Immature natural killer cell (primary cell): Measurements from ENCODE around the gene RBM28. TPM values are rescaled to one million over a fixed set of nuclear protein-coding genes. Genes with fewer than 3 reads are reported as not detected.

Experiments
- DNase-seq, 3 donors: peaks; one replicate each; pipeline ENCODE4 v3.0.0; 2022; ENCODE audit warnings: mixed read lengths in 1 of 3
- H3K27ac Mint-ChIP-seq, 6 donors: one replicate each; pipeline ENCODE4 v1.8.0; 2020; ENCODE audit warnings: mixed read lengths in 6 of 6, mild to moderate bottlenecking in 5 of 6, inconsistent platforms in 4 of 6, moderate library complexity in 3 of 6
- H3K27me3 Mint-ChIP-seq, 3 donors: one replicate each; pipeline ENCODE4 v1.8.0; 2020 to 2021; ENCODE audit warnings: low read depth in 3 of 3, mild to moderate bottlenecking in 3 of 3, mixed read lengths in 3 of 3, moderate library complexity in 3 of 3, inconsistent platforms in 1 of 3
- H3K36me3 Mint-ChIP-seq, 3 donors: one replicate each; pipeline ENCODE4 v1.8.0; 2020; ENCODE audit warnings: mixed read lengths in 3 of 3, inconsistent platforms in 2 of 3, mild to moderate bottlenecking in 2 of 3
- H3K4me1 Mint-ChIP-seq, 2 donors: one replicate each; pipeline ENCODE4 v1.8.0; 2020; ENCODE audit warnings: inconsistent platforms in 2 of 2, mild to moderate bottlenecking in 2 of 2, mixed read lengths in 2 of 2, moderate library complexity in 1 of 2
- H3K4me3 Mint-ChIP-seq, 5 donors: one replicate each; pipeline ENCODE4 v1.8.0; 2020; ENCODE audit warnings: mild to moderate bottlenecking in 5 of 5, mixed read lengths in 5 of 5, inconsistent platforms in 3 of 5, moderate library complexity in 3 of 5
- H3K9me3 Mint-ChIP-seq, 6 donors: one replicate each; pipeline ENCODE4 v1.8.0; 2020; ENCODE audit warnings: mild to moderate bottlenecking in 6 of 6, mixed read lengths in 6 of 6, inconsistent platforms in 4 of 6, moderate library complexity in 3 of 6
- polyA plus RNA-seq, 3 donors: library from polyadenylated mRNA; unstranded; fragments of 300-500 nt; fragmentation: Illumina TruSeq; gene quantifications; one replicate each; pipeline ENCODE4 v1.2.3, GENCODE V29; 2021

RBM28 gene
- polyA plus RNA-seq, 3 donors from 2014 or later: 3.0 to 14.1 (median 7.5) TPM

GRCh38 chr7:128351296-128352152 is 7.8 kb upstream of the RBM28 start:
- Mint-ChIP-seq H3K36me3 (peaks cover 0 to 5% (median 0%) of the 10 kb centered on the region in 3 donors), H3K4me3 (peak overlapping the region in 3 of 5 donors; percentile 38 to 67 (median 55)), H3K9me3 (peaks cover 0 to 3% (median 0%) of the 10 kb centered on the region in 6 donors), H3K4me1 (peaks cover 3 to 5% of the 10 kb centered on the region in 2 donors), H3K27me3 (peaks cover 2 to 20% (median 17%) of the 10 kb centered on the region in 3 donors), H3K27ac (no peak overlapping the region)
- DNase-seq: peak in 1 of 3 donors; percentile 12

GRCh38 chr7:128350708-128351295 is 7.1 kb upstream of the RBM28 start:
- Mint-ChIP-seq H3K4me3 (peak overlapping the region in 4 of 5 donors; percentile 18 to 67 (median 50)), H3K4me1 (peaks cover 3 to 5% of the 10 kb centered on the region in 2 donors), H3K27ac (no peak overlapping the region), H3K36me3 (peaks cover 0 to 5% (median 0%) of the 10 kb centered on the region in 3 donors), H3K27me3 (peaks cover 4 to 20% (median 17%) of the 10 kb centered on the region in 3 donors), H3K9me3 (peaks cover 0 to 3% (median 0%) of the 10 kb centered on the region in 6 donors)
- no peak for DNase-seq

DNA sequence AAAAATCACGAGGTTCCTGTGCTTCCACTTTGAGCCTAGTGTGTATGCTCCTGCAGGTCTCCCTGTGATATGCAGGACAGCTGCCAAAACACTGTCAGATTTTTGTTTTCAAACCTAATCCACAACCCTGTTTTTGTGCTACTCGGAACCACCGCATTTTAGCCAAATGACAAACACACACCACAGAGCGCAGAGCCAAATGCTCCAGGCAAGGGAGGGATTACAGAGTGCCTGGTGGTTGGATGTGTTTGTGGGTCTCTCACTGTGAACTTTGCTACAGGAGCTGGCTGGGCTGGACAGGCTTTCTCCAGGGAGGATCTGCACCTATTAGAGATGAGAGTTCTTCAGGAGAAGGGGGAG is 5.7 kb upstream of the RBM28 start:
- DNase-seq: no peak
- no peak overlapping the region for H3K27ac Mint-ChIP-seq
- H3K4me1 Mint-ChIP-seq: peaks cover 3 to 5% of the 10 kb centered on the region in 2 donors
- H3K27me3 Mint-ChIP-seq: peaks cover 6 to 20% (median 16%) of the 10 kb centered on the region in 3 donors
- peaks cover 0 to 3% (median 0%) of the 10 kb centered on the region in 6 donors for H3K9me3 Mint-ChIP-seq
- peaks cover 0 to 5% (median 0%) of the 10 kb centered on the region in 3 donors for H3K36me3 Mint-ChIP-seq
- peak overlapping the region in 2 of 5 donors; percentile 20 to 27 for H3K4me3 Mint-ChIP-seq

DNA sequence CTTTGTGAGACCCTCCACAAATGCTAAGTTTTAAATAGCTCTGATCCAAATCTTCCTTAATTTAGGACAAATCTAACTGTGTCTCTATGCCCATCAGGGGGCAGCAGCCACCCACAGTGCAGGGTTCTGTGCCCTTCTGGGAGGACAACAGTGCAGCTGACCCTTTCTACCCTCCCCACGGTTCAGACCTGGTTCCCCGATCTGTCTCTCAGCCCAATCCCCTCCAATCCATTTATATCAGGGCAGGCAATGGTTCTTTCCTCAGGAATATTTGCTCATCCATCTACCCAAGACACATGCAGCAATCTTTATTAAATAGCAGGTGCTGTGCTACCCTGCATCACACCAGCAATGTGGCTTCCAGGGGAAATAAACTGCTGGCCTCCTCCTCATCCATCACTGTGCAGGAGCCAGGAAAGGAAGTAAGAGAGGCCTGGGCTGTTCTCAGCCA is 4.0 kb upstream of the RBM28 start:
- DNase-seq: no peak
- Mint-ChIP-seq H3K9me3 (peaks cover 0 to 1% (median 0%) of the 10 kb centered on the region in 6 donors), H3K27ac (no peak overlapping the region), H3K27me3 (peaks cover 6 to 13% (median 9%) of the 10 kb centered on the region in 3 donors), H3K4me3 (no peak overlapping the region), H3K36me3 (no peaks in the 10 kb centered on the region), H3K4me1 (peaks cover 15 to 17% of the 10 kb centered on the region in 2 donors)

DNA sequence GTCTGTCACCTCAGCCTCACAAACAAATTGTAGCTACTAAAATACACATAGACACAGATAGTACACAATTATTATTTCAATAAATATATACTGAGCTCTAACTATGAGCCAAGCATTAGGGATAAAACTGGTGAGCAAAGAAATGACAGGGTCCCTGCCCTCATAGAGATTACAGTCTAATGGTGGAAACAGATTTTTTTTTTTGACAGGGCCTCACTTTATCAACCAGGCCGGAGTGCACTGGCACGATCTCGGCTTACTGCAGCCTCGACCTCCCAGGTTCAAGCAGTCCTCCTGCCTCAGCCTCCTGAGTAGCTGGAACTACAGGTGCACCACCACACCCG is 695 bp upstream of the RBM28 start:
- Mint-ChIP-seq H3K4me1 (peaks cover 33 to 49% of the 10 kb centered on the region in 2 donors), H3K27ac (no peak overlapping the region), H3K9me3 (peaks cover 0 to 1% (median 0%) of the 10 kb centered on the region in 6 donors), H3K36me3 (peaks cover 0 to 6% (median 4%) of the 10 kb centered on the region in 3 donors), H3K27me3 (peaks cover 4 to 9% (median 6%) of the 10 kb centered on the region in 3 donors), H3K4me3 (peak overlapping the region; percentile 95 to 98 (median 96))
- DNase-seq: no peak

DNA sequence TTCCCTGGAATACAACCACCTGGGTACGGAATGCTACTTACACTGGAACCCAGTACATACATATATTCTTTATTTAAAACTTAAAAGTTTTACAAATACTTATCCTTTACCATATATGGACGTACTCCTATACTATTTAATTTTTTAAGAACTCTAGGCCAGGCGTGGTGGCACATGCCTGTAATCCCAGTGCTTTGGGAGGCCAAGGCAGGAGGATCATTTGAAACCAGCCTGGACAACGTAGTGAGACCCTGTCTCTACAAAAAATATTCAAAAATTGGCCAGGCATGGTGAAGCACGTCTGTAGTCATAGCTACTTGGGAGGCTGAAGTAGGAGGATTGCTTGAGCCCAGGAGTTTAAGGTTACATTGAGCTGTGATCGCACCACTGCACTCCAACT is 2.0 kb downstream of the RBM28 start:
- peak overlapping the region; percentile 23 to 98 (median 96) for H3K4me3 Mint-ChIP-seq
- peaks cover 9 to 28% (median 24%) of the 10 kb centered on the region in 3 donors for H3K36me3 Mint-ChIP-seq
- no peaks in the 10 kb centered on the region for H3K9me3 Mint-ChIP-seq
- no peak overlapping the region for H3K27ac Mint-ChIP-seq
- DNase-seq: no peak
- peaks cover 1 to 4% (median 3%) of the 10 kb centered on the region in 3 donors for H3K27me3 Mint-ChIP-seq
- peaks cover 33 to 50% of the 10 kb centered on the region in 2 donors for H3K4me1 Mint-ChIP-seq

- Mint-ChIP-seq H3K4me3 (no peak overlapping the region), H3K4me1 (peaks cover 6 to 14% of the 10 kb centered on the region in 2 donors), H3K9me3 (no peaks in the 10 kb centered on the region), H3K27ac (no peak overlapping the region), H3K36me3 (peaks cover 27 to 78% (median 53%) of the 10 kb centered on the region in 3 donors), H3K27me3 (no peaks in the 10 kb centered on the region)
- DNase-seq: no peak
Measured at GRCh38 chr7:128335730-128336129, 8.0 kb downstream of the RBM28 start.

DNA sequence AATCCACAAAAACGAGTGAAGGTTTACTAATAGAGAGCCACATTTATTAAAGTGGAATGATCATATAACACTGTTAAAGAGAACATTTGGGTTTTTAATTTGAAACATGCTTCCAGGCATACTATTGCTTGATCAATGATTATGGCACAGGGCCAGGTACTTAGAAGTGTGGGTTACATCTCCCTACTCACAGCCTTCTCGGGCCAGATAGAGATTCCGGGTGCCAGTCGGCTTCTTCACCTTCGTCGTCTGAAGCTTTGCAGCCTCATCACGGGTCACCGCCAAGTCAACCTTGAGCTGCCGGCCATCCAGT is 19.4 kb downstream of the RBM28 start:
- DNase-seq: no peak
- Mint-ChIP-seq H3K9me3 (no peaks in the 10 kb centered on the region), H3K27ac (no peak overlapping the region), H3K36me3 (peaks cover 17 to 50% (median 26%) of the 10 kb centered on the region in 3 donors), H3K4me1 (peaks cover 34 to 40% of the 10 kb centered on the region in 2 donors), H3K27me3 (peaks cover 5 to 8% (median 7%) of the 10 kb centered on the region in 3 donors), H3K4me3 (no peak overlapping the region)

DNA sequence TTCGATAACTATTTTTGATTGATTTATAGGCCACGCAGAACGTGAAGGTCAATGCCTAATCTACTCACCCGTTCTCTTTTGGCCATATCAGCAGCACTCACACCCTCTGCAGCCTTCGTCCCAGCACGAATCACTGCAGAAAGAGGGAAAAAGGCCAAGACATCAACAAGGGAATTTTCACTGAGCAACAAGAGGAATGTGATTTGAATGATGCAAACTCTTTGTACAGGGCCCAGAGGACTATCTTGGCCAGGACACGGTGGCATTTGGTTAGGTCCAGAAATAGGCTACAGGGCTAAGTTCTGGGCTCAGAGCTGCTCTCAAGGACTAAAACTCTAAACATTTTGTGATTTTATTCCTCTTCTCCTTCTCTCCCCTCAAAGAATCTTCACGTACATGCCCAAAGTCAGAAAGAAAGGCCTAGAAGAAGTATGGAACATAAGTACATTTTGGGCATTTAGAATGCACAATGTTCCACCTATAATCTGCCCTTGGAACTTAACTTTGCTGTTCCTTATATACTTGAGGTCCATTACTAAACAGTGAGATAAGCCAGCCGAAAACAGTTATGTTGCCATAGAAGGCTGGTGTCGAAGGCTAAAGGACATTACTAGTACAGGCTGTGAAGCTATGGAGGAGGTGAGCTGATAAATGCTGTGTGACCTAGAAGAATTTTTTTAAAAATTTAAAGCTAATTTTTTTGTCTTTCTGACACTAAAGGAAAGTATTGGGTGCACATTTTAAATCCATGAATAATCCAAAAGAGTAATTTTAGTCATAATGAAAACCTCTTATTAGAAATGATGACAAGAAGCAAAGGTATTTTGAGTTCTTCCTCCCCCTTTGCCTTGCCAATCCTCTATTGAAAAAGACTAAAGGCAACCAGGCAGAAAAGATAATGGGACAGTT is 20.0 kb downstream of the RBM28 start:
- H3K4me1 Mint-ChIP-seq: peaks cover 40 to 46% of the 10 kb centered on the region in 2 donors
- peak overlapping the region in 2 of 6 donors; percentile 69 to 82 for H3K27ac Mint-ChIP-seq
- peaks cover 17 to 54% (median 29%) of the 10 kb centered on the region in 3 donors for H3K36me3 Mint-ChIP-seq
- H3K9me3 Mint-ChIP-seq: no peaks in the 10 kb centered on the region
- H3K4me3 Mint-ChIP-seq: no peak overlapping the region
- DNase-seq: no peak
- peaks cover 5 to 8% (median 7%) of the 10 kb centered on the region in 3 donors for H3K27me3 Mint-ChIP-seq

DNA sequence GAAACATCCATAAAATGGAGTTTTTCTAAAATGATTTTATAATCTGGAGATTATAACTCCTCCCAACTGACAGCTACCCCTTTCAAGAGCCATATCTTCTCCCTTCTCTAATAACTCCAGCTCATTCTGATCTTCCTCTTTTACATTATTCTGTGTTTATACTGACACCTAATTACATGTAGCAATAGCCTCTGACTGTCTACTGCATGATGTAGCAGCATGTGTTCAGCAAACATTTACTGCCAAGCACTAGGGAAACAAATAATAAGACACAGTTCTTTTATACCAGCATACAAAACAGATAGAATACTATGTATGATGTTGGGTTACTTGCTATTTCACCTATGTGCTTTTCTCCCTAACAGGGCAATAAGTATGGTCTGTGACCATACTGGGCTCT is 20.7 kb downstream of the RBM28 start:
- H3K27me3 Mint-ChIP-seq: peaks cover 5 to 8% (median 7%) of the 10 kb centered on the region in 3 donors

GRCh38 chr7:128322040-128322643 is 21.6 kb downstream of the RBM28 start:
- peaks cover 5 to 8% (median 8%) of the 10 kb centered on the region in 3 donors for H3K27me3 Mint-ChIP-seq
- H3K36me3 Mint-ChIP-seq: peaks cover 25 to 56% (median 31%) of the 10 kb centered on the region in 3 donors
- H3K27ac Mint-ChIP-seq: peak overlapping the region; percentile 69 to 98 (median 92)
- peak overlapping the region; percentile 65 to 84 (median 76) for H3K4me3 Mint-ChIP-seq
- H3K4me1 Mint-ChIP-seq: peaks cover 54 to 62% of the 10 kb centered on the region in 2 donors
- H3K9me3 Mint-ChIP-seq: no peaks in the 10 kb centered on the region
- DNase-seq: peak; percentile 53 to 63 (median 63)

More for the DNA sequence above, 20.7 kb downstream of the RBM28 start:
- no peak overlapping the region for H3K4me3 Mint-ChIP-seq
- peak overlapping the region in 5 of 6 donors; percentile 50 to 82 (median 69) for H3K27ac Mint-ChIP-seq
- peaks cover 46 to 53% of the 10 kb centered on the region in 2 donors for H3K4me1 Mint-ChIP-seq
- peaks cover 17 to 51% (median 27%) of the 10 kb centered on the region in 3 donors for H3K36me3 Mint-ChIP-seq
- no peak for DNase-seq
- H3K9me3 Mint-ChIP-seq: no peaks in the 10 kb centered on the region

DNA sequence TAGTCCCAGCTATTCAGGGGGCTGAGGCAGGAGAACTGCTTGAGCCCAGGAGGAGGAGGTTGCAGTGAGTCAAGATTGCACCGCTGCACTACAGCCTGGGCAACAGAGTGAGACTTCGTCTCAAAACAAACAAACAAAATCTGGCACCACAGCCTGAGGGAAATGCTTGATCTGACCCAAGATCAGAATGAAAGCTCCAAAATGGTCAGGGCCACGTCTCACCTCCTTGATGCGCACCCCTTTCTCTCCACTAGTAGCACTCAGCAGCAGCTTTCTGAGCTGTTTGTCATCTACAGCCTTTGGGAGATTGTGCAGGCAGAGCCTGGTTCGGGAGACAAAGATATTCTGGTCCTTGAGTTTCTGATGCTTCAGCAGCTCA is 22.7 kb downstream of the RBM28 start:
- peaks cover 33 to 55% (median 38%) of the 10 kb centered on the region in 3 donors for H3K36me3 Mint-ChIP-seq
- H3K4me3 Mint-ChIP-seq: peak overlapping the region; percentile 67 to 87 (median 81)
- peak overlapping the region; percentile 69 to 98 (median 92) for H3K27ac Mint-ChIP-seq
- DNase-seq: peak; percentile 22 to 42 (median 32)
- H3K4me1 Mint-ChIP-seq: peaks cover 61 to 71% of the 10 kb centered on the region in 2 donors
- H3K27me3 Mint-ChIP-seq: peaks cover 5 to 9% (median 8%) of the 10 kb centered on the region in 3 donors
- no peaks in the 10 kb centered on the region for H3K9me3 Mint-ChIP-seq

GRCh38 chr7:128318691-128319090 is 25.0 kb downstream of the RBM28 start:
- peaks cover 34 to 55% (median 45%) of the 10 kb centered on the region in 3 donors for H3K36me3 Mint-ChIP-seq
- DNase-seq: no peak
- H3K4me3 Mint-ChIP-seq: peak overlapping the region; percentile 4 to 87 (median 76)
- H3K27ac Mint-ChIP-seq: peak overlapping the region; percentile 69 to 98 (median 92)
- H3K4me1 Mint-ChIP-seq: peaks cover 79 to 94% of the 10 kb centered on the region in 2 donors
- peaks cover 5 to 10% (median 8%) of the 10 kb centered on the region in 3 donors for H3K27me3 Mint-ChIP-seq
- H3K9me3 Mint-ChIP-seq: no peaks in the 10 kb centered on the region
